Activated CD8-positive, alpha-beta T cell treated with anti-CD3 and anti-CD28 coated beads for 36 hours (primary cell): Measurements from ENCODE around the gene DPH5. TPM values are rescaled to one million over a fixed set of nuclear protein-coding genes. Genes with fewer than 3 reads are reported as not detected.

Source experiments
- ATAC-seq: fragments of 200-7000 bp; cut with Tn5 transposase; one replicate; pipeline ENCODE4 v1.10.0; 2021; ENCODE audit warnings: mild to moderate bottlenecking, moderate library complexity
- CTCF ChIA-PET: fragments of 350-600 bp; sonication (Branson Sonifier 250); formaldehyde crosslinking; loops from one replicate; lab custom pipeline; 2021; ENCODE audit warnings: antibody characterized with exemption; lab: Charles Lee
- POLR2A ChIA-PET: fragments of 350-600 bp; sonication (Branson Sonifier 250); formaldehyde crosslinking; loops from one replicate; lab custom pipeline; 2021; ENCODE audit warnings: antibody characterized with exemption; lab: Charles Lee
- DNase-seq: peaks from one replicate; pipeline ENCODE4 v3.0.0-alpha.2; 2020
- H3K27ac Mint-ChIP-seq: one replicate; pipeline ENCODE4 v1.8.0; 2021; ENCODE audit warnings: mild to moderate bottlenecking, mixed read lengths
- H3K27me3 Mint-ChIP-seq: one replicate; pipeline ENCODE4 v1.8.0; 2021; ENCODE audit warnings: mixed read lengths
- H3K36me3 Mint-ChIP-seq: one replicate; pipeline ENCODE4 v1.8.0; 2021; ENCODE audit warnings: low read depth, mixed read lengths
- H3K4me1 Mint-ChIP-seq: one replicate; pipeline ENCODE4 v1.8.0; 2021; ENCODE audit warnings: low read depth, mixed read lengths
- H3K4me3 Mint-ChIP-seq: one replicate; pipeline ENCODE4 v1.8.0; 2021; ENCODE audit warnings: mild to moderate bottlenecking, moderate library complexity, mixed read lengths
- H3K9me3 Mint-ChIP-seq: one replicate; pipeline ENCODE4 v1.8.0; 2021; ENCODE audit warnings: mixed read lengths
- intact Hi-C: fragments of 100-400 bp; cut with micrococcal nuclease; formaldehyde crosslinking; loops from one replicate; pipeline ENCODE4 v1.10.0; 2022
- total RNA-seq, 2 experiments: library from RNA; stranded (reverse); gene quantifications; one replicate each; pipeline ENCODE4 v1.2.3, GENCODE V29; 2021
- TF ChIP-seq, protein P1 (sequence below): fragments of 200-600 bp; IDR thresholded peaks from one replicate; pipeline ENCODE4 v1.8.0; 2022; ENCODE audit warnings: antibody characterized with exemption, mild to moderate bottlenecking

The DPH5 gene
- total RNA-seq, 2 experiments from 2014 or later: 77.3 to 77.4 TPM

DNA sequence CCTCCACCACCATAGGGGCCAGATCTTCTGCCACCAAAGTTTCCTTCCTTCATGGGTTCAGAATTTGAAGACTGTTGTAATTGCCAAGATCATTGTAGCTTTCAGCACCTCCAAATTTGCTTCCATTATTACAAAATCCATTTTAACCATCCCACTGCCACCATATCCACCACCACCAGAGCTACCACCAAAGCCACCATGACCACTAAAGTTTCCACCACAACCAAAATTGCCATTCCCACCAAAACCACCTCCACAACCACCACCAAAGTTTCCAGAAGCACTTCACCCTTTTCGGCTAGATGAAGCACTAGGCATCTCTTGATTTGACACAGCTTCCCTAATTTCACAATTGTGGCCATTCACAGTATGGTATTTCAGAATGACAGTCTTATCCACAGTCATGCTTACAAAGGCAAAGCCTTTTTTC is 84.5 kb downstream of the DPH5 start:
- TF ChIP-seq, protein P1, sequence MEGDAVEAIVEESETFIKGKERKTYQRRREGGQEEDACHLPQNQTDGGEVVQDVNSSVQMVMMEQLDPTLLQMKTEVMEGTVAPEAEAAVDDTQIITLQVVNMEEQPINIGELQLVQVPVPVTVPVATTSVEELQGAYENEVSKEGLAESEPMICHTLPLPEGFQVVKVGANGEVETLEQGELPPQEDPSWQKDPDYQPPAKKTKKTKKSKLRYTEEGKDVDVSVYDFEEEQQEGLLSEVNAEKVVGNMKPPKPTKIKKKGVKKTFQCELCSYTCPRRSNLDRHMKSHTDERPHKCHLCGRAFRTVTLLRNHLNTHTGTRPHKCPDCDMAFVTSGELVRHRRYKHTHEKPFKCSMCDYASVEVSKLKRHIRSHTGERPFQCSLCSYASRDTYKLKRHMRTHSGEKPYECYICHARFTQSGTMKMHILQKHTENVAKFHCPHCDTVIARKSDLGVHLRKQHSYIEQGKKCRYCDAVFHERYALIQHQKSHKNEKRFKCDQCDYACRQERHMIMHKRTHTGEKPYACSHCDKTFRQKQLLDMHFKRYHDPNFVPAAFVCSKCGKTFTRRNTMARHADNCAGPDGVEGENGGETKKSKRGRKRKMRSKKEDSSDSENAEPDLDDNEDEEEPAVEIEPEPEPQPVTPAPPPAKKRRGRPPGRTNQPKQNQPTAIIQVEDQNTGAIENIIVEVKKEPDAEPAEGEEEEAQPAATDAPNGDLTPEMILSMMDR: no peak
- peaks cover 18% of the 10 kb centered on the region for H3K9me3 Mint-ChIP-seq
- ChIA-PET POLR2A (interaction anchor here (1.1 to 2.0 kb wide), 3 partner anchors 10 to 23 kb away, joined by 3 to 6 read pairs (median 5); no protein-coding TSS in a partner anchor), CTCF (interaction anchor here (1.1 to 2.0 kb wide), 5 partner anchors 12 to 349 kb away, joined by 3 to 5 read pairs (median 5); no protein-coding TSS in a partner anchor)
- H3K4me3 Mint-ChIP-seq: peak overlapping the region; percentile 71
- DNase-seq (peak; percentile 40), ATAC-seq (peak; percentile 78)
- intact Hi-C loops: loop anchor here (5.0 kb wide), 2 partner anchors 66 to 296 kb away; partner anchors contain the start of gene S1PR1
- H3K27ac Mint-ChIP-seq: peak overlapping the region; percentile 93
- peaks cover 37% of the 10 kb centered on the region for H3K4me1 Mint-ChIP-seq
- peaks cover 83% of the 10 kb centered on the region for H3K36me3 Mint-ChIP-seq
- peaks cover 2% of the 10 kb centered on the region for H3K27me3 Mint-ChIP-seq

Other genes with a start within 250 kb of the DPH5 start
- gene EXTL2, start 130.9 kb downstream of the DPH5 start, total RNA-seq: 1 to 10 TPM; 4.1 to 5.7 TPM
- 10 to 100 TPM; 32.0 to 36.1 TPM for gene SLC30A7, start 129.7 kb downstream of the DPH5 start, total RNA-seq
- gene S1PR1, start 211.2 kb upstream of the DPH5 start, total RNA-seq: 10 to 100 TPM; 63.9 to 66.4 TPM